GM19397 (cell line): ENCODE data around the gene MAP2K5.
"Not testable (repeated sequence)": the region's sequence is repeated elsewhere in the genome, so short reads cannot be mapped to it uniquely, and the experiment has no call there.

Source experiments
- ATAC-seq: cut with Tn5 transposase; IDR thresholded peaks from one replicate; pipeline ENCODE4 v1.9.1; 2021; ENCODE audit warnings: mild to moderate bottlenecking, moderate library complexity; ENCODE audit not compliant: unreplicated experiment

The MAP2K5 gene

DNA sequence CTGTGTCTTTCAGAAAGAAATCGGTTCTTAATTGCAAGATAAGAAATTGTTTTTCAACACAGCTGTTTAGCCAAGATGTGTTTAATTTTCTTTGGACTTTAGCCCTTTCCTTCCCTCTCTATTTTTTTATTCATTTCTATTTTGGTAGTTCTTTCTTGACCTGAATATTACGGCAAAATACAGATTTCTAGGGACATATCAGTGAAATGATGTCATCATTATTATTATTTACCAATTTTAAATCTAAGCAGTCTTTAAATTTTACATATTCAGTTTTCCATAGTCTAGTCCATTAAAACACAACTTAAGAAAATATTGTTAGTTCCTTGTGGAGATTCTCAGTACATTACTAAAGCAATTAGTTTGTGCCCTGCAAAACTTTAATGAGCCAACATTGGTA is 104.3 kb downstream of the MAP2K5 start:
- ATAC-seq, result no peak

DNA sequence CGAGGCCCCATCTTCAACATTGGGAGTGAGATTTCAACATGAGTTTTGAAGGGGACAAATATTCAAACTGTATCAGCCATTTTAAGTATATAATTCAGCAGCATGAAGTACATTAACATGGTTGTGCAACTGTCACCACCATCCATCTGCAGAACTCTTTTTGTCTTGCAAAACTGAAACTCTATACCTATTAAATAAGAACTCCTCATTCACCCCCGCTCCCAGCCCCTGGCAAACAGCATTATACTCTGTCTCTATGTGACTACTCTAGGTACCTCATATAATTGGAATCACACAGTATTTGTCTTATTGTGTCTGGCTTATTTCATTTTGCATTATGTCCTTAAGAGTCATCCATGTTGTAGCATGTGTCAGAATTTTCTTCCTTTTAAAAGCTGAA is 110.1 kb downstream of the MAP2K5 start:
- no peak for ATAC-seq

DNA sequence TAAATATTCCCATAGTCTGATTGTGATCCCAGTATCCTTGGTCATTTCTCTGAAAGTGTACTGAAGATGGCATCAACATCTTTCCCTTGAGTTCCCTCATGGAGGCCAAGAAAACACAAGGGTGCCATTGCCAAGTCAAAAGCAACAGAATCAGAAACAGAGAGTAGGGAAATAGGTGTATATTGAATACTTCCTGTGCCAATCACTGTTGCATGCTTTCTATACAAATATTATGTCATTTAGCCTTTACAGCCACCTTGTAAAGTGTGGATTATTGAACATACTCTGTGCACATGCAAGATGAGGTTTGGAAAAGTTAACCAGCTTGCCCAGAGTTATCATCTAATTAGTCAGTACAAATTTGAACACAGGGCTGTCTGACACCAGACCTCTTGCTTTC is 117.9 kb downstream of the MAP2K5 start:
- no peak for ATAC-seq

DNA sequence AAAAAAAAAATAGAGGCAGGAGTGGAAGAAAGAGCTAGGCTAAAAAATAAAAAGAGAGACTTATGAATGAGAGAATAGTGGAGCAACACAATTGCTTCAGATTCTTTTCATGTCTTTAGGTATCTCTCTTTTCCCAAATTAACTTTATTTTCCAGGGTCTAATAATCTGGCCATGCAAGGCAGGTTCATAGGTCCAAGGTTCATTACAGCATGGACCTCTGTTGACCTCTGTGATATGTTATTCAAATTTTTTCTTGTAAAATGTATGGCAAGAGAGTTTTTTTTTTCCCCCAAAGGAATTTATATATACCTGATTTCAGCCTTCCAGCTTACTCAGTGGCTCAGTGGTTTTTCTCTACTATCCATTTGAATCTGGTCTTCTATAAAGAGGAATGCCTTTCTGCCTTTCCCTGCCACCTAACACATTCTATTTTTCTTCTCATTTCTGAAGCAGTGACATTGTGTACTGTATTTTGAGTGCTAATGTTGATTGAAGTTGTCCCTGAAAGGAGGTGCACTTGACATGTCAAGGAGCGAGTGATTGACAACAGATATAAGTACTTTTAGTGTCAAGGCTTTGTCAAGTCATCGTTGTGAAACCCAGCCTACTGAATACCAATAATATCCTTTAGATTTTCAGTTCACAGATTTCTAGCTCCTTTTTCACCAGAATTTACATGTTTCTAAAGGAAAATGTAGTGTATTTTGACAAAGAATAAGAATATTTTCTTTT is 118.5 kb downstream of the MAP2K5 start:
- ATAC-seq, result no peak

DNA sequence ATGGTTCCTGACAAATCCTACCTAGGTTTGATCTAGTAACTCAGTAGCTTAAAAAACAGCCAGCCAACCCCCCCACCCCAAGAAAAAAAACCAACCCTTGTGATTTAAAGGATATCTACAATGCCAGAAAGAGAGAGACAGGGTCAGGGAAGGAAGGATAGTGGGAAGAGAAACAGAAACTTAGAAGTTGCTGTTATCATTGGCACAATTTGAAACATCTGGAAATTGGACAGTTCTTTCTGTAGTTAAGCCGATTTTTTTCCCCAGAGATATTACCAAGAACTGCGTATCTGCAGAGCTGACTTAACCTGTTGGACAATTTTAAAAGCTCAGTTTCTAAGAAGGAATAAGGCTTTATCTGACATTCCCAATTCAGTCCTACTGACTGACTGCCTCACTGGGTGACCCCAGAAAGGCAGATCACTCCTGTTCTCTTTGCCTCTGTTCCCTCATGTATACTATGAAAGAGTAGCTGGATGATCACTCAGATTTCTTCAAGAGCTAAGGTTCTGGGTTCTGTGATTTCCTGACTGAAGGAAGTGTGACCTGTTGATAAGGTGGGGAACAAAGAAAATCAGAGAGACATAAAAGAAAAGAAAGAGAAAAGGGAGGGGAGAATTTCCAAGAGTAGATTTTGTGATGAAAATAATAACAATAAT is 128.3 kb downstream of the MAP2K5 start:
- no peak for ATAC-seq

DNA sequence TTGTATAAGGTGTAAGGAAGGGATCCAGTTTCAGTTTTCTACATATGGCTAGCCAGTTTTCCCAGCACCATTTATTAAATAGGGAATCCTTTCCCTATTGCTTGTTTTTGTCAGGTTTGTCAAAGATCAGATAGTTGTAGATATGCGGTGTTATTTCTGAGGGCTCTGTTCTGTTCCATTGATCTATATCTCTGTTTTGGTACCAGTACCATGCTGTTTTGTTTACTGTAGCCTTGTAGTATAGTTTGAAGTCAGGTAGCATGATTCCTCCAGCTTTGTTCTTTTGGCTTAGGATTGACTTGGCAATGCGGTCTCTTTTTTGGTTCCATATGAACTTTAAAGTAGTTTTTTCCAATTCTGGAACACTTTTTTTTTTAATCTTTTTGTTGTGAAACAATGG is 130.3 kb downstream of the MAP2K5 start:
- ATAC-seq, result not testable (repeated sequence)

DNA sequence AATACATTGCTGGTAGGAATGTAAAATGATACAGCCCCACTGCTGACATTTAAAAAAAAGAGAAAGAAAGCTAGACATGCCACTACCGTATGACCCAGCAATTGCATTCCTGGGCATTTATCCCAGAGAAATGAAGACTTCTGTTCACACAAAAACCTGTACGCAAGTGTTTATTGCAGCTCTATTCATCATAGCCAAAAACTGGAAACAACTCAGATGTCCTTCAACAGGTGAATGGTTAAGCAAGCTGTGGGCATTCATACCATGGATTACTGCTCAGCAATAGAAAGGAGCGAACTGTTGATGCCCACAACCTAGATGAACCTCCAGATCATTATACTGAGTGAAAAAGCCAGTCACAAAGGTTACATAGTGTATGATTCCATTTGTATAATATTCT is 132.5 kb downstream of the MAP2K5 start:
- no peak for ATAC-seq

DNA sequence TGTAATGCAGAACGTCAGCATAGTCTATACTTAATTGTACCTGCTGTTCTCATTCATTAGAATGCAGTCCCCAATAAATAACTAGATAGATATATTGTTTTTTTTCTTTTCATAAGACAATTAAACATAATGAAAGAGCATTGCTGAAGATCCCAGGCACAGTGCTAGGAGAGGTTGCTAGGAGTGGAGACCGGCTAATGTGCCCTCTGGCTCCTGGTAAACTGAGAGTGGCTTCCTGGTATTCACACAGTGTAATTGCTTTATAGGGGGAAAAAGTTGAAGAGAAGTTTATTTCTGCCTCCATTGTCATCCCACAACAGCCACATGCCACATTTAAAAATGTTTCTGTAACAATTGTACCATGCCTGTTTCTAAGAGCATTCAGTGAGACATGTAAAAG is 135.6 kb downstream of the MAP2K5 start:
- ATAC-seq, result no peak

DNA sequence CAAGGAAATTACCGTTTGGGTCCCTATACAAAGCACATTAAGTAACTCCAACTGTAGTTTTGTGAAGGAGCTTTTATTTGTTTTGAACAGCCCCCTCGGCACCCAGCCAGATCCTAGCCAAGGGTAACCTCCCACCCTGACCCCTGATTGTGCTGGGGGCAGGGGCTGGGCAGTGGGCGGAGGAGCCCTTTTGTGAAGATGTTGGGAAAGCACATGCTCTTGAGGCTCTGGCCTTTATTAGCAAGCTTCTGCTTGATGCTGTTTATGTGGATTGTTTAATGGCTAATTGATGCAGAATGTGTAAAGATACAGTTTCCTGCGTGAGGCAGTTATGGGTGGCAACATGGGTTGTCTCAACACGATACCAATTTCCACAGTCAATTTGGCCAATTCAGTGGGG is 136.5 kb downstream of the MAP2K5 start:
- ATAC-seq, result no peak

DNA sequence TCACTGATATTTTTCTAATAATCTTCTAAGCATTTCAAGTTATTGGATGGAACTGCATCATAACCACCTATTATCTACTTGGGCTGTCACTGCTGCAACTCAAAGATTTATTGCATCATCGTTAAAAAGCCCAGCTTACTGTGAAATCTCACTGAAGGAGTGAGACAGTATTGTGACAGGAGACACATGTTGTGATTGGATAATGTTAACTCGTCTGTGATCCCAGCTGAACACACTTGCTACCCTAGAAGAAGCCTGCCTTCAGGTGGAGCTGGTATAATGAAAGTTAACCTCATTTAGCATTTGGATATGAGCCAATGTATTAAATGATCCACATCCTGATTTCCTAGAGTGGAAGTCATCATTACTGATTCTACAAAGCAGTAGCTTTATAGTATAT is 138.1 kb downstream of the MAP2K5 start:
- no peak for ATAC-seq

DNA sequence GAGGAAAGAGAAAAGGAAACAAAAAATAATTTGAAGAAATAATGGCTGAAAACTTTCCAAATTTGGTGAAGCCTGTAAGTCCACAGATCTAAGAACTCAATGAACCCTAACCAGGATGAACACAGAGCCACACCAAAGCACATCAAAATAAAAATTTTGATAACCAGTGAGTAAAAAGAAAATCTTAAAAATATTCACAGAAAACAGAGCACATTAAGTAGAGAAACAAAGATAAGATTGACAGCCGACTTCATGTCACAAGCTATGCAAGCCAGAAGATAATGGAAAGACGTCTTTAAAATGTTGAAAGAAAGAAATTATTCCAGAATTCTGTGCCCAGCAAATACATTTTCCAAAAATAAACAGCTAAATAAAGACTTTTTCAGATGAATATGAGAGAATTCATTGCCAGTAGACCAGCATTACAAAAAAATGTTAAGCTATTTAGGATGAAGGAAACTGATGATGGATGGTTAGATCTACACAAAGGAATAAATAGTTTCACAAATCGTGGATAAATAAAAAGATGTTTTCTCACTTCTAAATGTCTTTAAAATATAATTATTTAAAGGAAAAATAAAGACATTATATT is 142.6 kb downstream of the MAP2K5 start:
- ATAC-seq, result no peak

DNA sequence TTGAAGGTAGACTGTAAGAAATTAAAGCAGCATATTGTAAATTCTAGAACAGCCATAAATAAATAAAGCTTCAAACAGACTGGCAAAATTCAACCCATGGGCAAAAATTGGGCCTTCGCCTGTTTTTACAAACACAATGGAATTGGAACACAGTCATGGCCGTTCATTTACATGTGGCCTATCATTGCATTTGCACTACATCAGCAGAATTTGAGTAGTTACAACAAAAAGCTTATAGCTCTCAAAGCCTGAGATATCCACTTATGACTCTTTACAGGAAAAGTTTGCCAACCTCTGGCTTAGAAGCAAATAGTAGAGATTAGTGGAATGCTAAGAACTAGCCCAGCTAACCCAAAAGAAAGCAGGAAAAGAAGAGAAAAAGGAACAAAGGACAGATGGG is 143.2 kb downstream of the MAP2K5 start:
- no peak for ATAC-seq

DNA sequence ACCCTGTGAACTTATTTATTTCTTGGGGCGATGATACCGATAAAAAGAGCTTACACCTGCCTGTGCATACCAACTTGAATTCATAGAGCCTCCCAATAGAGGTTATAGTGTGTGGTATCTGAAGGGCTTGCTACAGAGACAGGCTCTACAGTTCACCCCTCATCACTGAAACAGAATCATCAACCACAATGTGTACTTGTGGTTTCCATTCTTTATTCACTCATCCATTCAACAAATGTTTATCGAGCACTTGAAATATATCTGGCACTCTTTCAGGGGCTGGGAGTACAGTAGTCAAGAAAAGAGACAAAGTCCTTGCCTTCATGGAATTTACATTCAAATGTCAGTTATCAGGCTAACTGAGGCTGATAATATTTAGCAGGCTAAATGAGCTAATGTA is 148.4 kb downstream of the MAP2K5 start:
- ATAC-seq, result no peak

DNA sequence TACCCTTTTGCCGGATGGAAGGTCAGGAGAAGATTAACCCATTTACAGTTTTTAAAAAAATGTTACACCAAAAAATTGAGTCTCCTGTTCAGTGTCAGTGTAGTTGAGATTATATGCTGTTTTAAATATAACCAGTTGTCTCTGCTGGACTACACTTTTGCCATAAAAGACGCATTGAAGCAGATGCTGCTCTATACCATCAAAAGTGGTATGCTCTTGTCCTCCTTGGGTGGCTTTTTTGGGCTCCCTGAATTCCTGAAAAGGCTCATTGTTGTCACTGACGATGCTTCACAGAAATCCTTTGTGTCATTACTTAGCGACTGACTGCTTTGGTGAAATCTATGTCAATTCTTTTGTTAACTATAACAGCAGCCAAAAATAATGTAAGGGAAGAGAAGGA is 148.9 kb downstream of the MAP2K5 start:
- ATAC-seq, result no peak

DNA sequence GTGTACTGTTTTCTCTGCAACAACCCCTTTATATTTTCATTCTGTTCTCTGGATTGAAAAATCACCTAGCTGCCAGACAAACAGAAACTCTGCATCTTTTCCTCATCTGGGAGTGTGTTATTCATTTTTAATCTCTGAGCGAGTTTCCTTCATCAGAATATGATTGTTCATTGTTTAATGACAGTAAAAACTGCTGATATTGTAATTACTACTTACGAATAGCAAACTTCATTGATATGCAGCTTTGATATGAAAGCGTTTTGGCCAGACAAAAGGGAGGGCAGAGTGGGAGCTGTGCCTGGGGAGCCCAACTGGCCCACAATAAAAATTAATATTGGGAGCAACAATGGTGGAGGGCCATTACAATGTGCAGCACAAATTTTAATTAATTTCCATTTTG is 150.1 kb downstream of the MAP2K5 start:
- ATAC-seq, result no peak

DNA sequence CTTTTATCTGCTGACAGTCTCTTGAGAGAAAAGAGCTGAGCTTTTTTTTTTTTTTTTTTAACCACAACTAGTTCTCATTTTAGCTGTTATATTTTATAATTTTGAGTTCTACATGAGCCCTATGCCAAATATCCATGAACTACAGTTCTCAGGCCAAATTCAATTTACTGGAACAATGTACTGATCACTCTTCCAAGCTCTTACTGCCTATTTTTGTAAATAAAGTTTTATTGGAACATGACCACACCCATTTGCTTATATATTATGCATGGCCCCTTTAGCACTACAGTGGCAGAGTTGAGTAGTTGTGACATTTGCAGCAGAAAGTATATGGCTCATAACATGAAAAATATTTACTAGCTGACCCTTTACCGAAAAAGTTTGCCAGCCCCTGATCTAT is 153.6 kb downstream of the MAP2K5 start:
- ATAC-seq, result no peak

DNA sequence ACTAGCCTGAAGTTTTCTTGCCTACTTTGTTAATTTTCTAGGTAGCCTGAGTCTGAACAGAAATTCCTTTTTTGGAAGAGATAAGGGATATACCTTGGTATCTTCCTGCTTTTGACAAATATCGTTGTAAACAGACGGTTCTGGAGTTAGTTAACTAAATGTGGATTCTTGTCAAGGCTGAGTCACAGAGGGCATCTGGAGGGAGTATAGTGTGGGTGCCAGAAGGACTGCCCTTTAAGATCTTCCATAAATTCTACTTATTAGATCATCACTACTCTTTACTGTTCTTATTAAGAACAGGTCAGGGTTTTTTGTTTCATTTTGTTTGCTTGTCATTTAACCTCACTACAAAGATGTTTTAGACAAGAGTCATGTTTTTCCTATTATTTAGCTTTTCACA is 157.5 kb downstream of the MAP2K5 start:
- no peak for ATAC-seq

DNA sequence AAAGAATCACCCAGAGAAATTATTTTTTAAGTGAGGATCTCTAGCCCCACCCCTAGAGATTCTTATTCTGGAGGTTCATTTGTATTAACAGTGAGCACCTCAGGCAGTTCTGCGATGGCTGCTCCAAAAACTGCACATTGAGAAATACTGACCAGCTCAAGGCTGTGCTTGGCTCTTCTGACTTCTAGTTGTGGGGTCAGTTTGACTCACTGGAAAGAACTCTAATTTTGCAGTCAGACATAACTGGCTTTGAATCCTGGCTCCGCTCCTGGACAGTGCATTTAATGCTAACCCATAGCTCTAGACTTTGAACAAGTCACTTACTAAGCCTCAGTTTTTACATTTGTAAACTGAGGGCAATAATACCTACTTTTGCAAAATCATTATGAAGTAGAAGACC is 159.2 kb downstream of the MAP2K5 start:
- no peak for ATAC-seq

DNA sequence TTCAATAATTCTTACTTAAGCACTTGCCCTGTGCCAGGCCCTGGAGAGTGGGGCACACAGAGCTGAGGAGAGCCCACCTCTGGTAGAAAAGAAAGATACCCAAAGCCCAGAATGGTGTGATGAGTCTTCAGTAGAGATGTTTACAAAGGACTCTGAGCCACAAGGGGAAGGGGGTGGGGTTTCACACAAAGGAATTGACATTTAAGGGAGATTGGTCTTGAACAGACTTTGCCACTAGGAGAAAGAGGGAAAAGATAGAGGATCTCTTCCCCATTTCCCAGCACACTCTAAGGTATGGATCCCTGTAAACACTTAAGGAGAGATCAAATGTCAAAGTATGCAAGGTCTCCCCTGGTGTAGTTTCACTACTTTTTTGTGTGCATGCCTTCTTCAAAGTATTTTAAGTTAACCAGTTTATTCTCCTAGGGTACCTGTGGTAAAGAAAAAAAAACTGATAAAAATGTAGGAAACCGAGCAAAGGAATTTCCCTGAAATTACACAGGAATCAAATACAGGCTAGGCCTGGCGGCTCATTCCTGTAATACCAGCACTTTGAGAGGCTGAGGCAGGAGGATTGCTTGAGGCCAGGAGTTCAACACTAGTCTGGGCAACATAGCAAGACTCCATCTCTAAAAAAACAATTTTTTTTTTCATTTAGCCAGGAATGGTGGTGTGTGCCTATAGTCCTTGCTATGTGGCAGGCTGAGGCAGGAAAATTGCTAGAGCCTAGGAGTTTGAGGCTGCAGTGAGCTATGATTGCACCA is 165.2 kb downstream of the MAP2K5 start:
- ATAC-seq, result no peak

DNA sequence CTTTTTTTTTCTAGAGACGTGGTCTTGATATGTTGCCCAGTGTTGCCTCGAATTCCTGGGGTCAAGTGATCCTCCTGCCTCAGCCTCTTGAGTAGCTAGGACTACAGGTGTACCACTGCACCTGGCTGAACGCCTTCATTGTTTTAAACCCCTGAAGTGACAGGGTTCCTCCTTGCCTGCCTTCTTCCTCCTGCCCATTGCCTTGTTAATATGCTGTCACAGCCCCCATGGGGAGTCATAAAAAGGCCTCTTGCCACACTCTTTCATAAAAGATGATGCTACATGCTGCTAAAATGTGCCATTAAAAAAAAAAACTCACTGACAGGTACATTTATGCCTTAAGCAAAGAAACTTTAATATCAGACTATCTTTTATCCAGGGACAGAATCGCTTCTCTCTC is 166.0 kb downstream of the MAP2K5 start:
- ATAC-seq, result no peak

DNA sequence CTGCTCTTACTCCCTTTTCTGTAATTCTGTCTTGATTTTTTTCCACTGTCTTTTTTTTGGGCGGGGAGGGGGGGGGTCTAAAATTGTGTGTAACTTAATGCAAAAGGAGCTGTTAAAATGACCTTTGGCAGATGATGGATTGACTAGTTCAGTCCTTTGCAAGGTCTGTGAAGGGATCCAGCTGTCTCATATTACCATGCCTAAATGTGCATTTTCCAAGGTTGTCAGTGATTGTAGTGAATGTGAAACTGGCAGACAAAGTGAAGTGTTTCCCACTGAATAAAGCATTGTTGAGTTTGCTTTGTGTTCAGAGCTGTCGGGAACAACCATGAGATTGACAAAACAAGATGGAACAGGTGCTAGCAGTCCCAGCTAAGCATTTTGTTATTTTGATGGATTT is 172.7 kb downstream of the MAP2K5 start:
- ATAC-seq, result no peak

DNA sequence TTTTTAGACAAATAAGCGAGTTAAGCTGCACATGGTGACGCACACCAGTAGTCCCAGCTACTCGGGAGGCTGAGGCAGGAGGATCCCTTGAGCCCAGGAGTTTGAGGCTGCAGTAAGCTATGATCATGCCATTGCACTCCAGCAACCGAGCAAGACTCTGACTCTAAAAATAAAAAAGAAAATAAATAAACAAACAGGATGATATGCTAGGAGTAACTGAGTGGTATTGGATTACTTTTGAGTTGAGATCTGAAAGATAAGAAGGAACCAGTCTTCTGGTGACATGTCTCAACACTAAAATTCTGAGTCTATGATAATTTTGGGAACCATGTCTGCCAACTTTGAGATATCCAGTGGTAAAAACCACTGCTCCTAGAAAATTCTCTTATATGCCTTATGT is 173.7 kb downstream of the MAP2K5 start:
- no peak for ATAC-seq
